GM12878 (cell line): ENCODE measurements around the gene CPSF4L. TPM values are rescaled to one million over a fixed set of nuclear protein-coding genes. Genes with fewer than 3 reads are reported as not detected.

ENCODE experiments used
- ATAC-seq: fragments of 200-7000 bp; cut with Tn5 transposase; 3 replicates; pipeline ENCODE4 v1.9.1; 2020; ENCODE audit warnings: mild to moderate bottlenecking, moderate library complexity
- BruUV-seq: library from RNA; stranded (reverse); fragments of 400-500 nt; replicated peaks from 2 replicates; lab custom pipeline; 2021; lab: Mats Ljungman, UMichigan
- CTCF ChIA-PET: fragments of 300-600 bp; sonication (Branson Sonifier 250); formaldehyde crosslinking; extraction: SDS; loops from one replicate; lab custom pipeline; 2021; ENCODE audit warnings: inconsistent platforms; lab: Yijun Ruan, JAX
- POLR2A ChIA-PET: fragments of 350-600 bp; formaldehyde crosslinking; extraction: SDS; loops from one replicate; lab custom pipeline; 2021; ENCODE audit warnings: inconsistent platforms; lab: Charles Lee
- RAD21 ChIA-PET: fragments of 300-600 bp; sonication (Branson Sonifier 250); formaldehyde crosslinking; loops from one replicate; lab custom pipeline; 2023; ENCODE audit warnings: antibody characterized with exemption; ENCODE audit not compliant: unreplicated experiment; lab: Charles Lee
- SMC1A ChIA-PET: fragments of 300-600 bp; sonication (Branson Sonifier 250); formaldehyde crosslinking; loops from one replicate; lab custom pipeline; 2023; ENCODE audit not compliant: unreplicated experiment, uncharacterized antibody; lab: Charles Lee
- DNase-seq: peaks from one replicate; pipeline ENCODE4 v3.0.0-alpha.2; 2011; ENCODE audit warnings: low read depth, low spot score
- FAIRE-seq: peaks from 3 replicates; lab custom pipeline; 2011; peaks lifted over from hg19 to GRCh38; lab: Jason Lieb, UNC
- H2AFZ ChIP-seq: 2 replicates; pipeline ENCODE4 v1.6.0; 2011; ENCODE audit warnings: low read depth, low read length, control low read depth; ENCODE audit not compliant: control insufficient read depth
- H3K27ac ChIP-seq: 2 replicates; pipeline ENCODE4 v1.5.1; 2011; ENCODE audit warnings: control low read depth; ENCODE audit not compliant: control insufficient read depth, insufficient read depth
- H3K27me3 ChIP-seq, 2 experiments: replicated peaks in 1 of 2; 2 replicates each; pipeline versions ENCODE4 v1.6.0 to v1.6.1; 2011; ENCODE audit warnings: low read length in 1 of 2; ENCODE audit not compliant: control insufficient read depth in 2 of 2, insufficient read depth in 2 of 2
- H3K36me3 ChIP-seq, 2 experiments: 2 replicates each; pipeline ENCODE4 v1.5.1; 2011; ENCODE audit warnings: low read length in 1 of 2; ENCODE audit not compliant: control insufficient read depth in 2 of 2, insufficient read depth in 2 of 2
- H3K4me1 ChIP-seq: 2 replicates; pipeline ENCODE4 v1.6.1; 2011; ENCODE audit warnings: mild to moderate bottlenecking, low read length, moderate library complexity, mixed read lengths; ENCODE audit not compliant: control insufficient read depth, insufficient read depth
- H3K4me2 ChIP-seq: 2 replicates; pipeline ENCODE4 v1.6.0; 2011; ENCODE audit warnings: control low read depth; ENCODE audit not compliant: control insufficient read depth, insufficient read depth
- H3K4me3 ChIP-seq: fragments of 200-600 bp; sonication (generic); 2 replicates; pipeline ENCODE4 v1.5.1; 2016
- H3K79me2 ChIP-seq: 2 replicates; pipeline ENCODE4 v1.6.0; 2011; ENCODE audit warnings: low read length; ENCODE audit not compliant: control insufficient read depth, insufficient read depth
- H3K9ac ChIP-seq: 2 replicates; pipeline ENCODE4 v1.8.0; 2011; ENCODE audit warnings: low read length, control low read depth, mixed read lengths; ENCODE audit not compliant: control insufficient read depth, insufficient read depth
- H3K9me3 ChIP-seq: replicated peaks from 3 replicates; pipeline ENCODE4 v1.5.1; 2011; ENCODE audit warnings: mild to moderate bottlenecking, low read length; ENCODE audit not compliant: control insufficient read depth, insufficient read depth
- H4K20me1 ChIP-seq: 2 replicates; pipeline ENCODE4 v1.6.0; 2011; ENCODE audit not compliant: control insufficient read depth, insufficient read depth
- NR2C2 ChIP-seq: IDR thresholded peaks from 2 replicates; pipeline ENCODE4 v1.6.1; 2011; ENCODE audit warnings: borderline replicate concordance, low read depth; ENCODE audit not compliant: control insufficient read depth, insufficient read length
- YBX1 ChIP-seq: fragments of 450-650 bp; IDR thresholded peaks from 2 replicates; pipeline ENCODE4 v1.6.1; 2016; ENCODE audit warnings: antibody characterized with exemption
- ZNF24 ChIP-seq: fragments of 450-650 bp; IDR thresholded peaks from 2 replicates; pipeline ENCODE4 v1.6.1; 2017; ENCODE audit warnings: antibody characterized with exemption, mild to moderate bottlenecking
- WGBS: methylation state at CpG from one replicate; pipeline ENCODE4 v1.1.6; 2016; ENCODE audit warnings: low lambda C conversion rate; ENCODE audit not compliant: insufficient replicate concordance, insufficient coverage; ENCODE audit errors: missing lambda C conversion rate; 5-methylcytosine and 5-hydroxymethylcytosine counted together
- in situ Hi-C: fragments of 300-500 bp; cut with MboI; formaldehyde crosslinking; loops from 9 replicates; pipeline ENCODE4 v1.14.3; 2018; ENCODE audit warnings: mixed read lengths
- intact Hi-C: fragments of 100-400 bp; cut with micrococcal nuclease; formaldehyde crosslinking; loops from one replicate; pipeline ENCODE4 v1.14.2; 2022; ENCODE audit not compliant: unreplicated experiment
- polyA plus RNA-seq, 11 experiments: library from polyadenylated mRNA; depleted of rRNA in 4 of 11; unstranded in 6 of 11; stranded (reverse) in 5 of 11; fragments of >200 nt; fragmentation: Nextera tagmentation in 4 of 11; fragmentation: Illumina TruSeq in 1 of 11; extraction: Ambion mirVana in 4 of 11; extraction: Trizol in 1 of 11; gene quantifications; 1 replicate in 1 of 11; 2 replicates in 10 of 11; pipeline versions ENCODE4 v1.2.1 to v1.2.3, GENCODE V29; 2011 to 2016; ENCODE audit warnings: inconsistent platforms in 2 of 11, missing spikeins in 2 of 11, low read depth in 1 of 11
- total RNA-seq, 4 experiments: library from RNA; depleted of rRNA in 3 of 4; stranded (reverse); fragments of >200 nt in 3 of 4; fragmentation: Illumina TruSeq in 1 of 4; extraction: Trizol in 1 of 4; gene quantifications; 2 replicates each; pipeline versions ENCODE4 v1.2.1 to v1.2.3, GENCODE V29; 2013 to 2021
- TF ChIP-seq, protein P1 (sequence below): IDR thresholded peaks from 2 replicates; pipeline ENCODE4 v1.6.1; 2011; ENCODE audit warnings: low read depth, low read length, improper control_type of control experiment, borderline replicate concordance
- TF ChIP-seq, protein P2 (sequence below): fragments of 450-650 bp; IDR thresholded peaks from 2 replicates; pipeline ENCODE4 v1.6.1; 2016; ENCODE audit warnings: mild to moderate bottlenecking

CPSF4L gene
- total and polyA plus RNA-seq, 10 of the 15 experiments (the other 5 are each of a cell fraction or from before 2014, with no cell fraction given) = not detected

DNA sequence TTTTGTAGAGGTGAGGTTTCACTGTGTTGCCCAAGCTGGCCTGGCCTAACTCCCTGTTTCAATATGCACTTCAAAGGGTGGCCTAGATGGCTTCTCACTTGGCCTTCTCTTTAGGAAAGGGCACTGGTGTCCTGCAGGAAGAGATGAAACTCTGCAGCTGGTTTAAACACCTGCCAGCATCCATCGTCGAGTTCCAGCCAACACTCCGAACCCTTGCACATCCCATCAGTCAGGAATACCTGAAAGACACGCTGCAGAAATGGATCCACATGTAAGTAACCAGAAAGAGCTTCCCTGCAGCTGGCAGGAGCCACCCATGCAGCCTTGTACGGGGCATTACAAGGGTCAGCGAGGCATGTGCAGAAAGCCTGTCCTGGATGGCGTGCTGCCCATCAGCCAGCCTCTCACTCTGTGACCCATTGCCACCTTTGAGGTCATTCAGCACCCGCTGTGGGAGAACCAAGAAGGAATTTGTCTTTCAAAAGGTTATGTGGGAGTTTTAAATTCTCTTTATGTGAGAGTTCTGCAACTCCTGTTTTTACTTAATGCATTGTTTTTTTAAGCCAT lies 61.8 kb downstream of the CPSF4L start:
- H3K4me1 ChIP-seq = no peaks in the 10 kb centered on the region
- H3K9me3 ChIP-seq = no peaks in the 10 kb centered on the region
- H3K36me3 ChIP-seq = peaks cover 20 to 26% of the 10 kb centered on the region in 2 experiments
- no peak overlapping the region for H3K27ac ChIP-seq
- RAD21 ChIA-PET = interaction anchor here (0.7 kb wide), 1 partner anchor 34 kb away, joined by 3 read pairs; no protein-coding TSS in a partner anchor
- DNase-seq = no peak
- intact Hi-C loops = no loop called here
- TF ChIP-seq YBX1 (no peak), NR2C2 (no peak)
- TF ChIP-seq, protein P1, sequence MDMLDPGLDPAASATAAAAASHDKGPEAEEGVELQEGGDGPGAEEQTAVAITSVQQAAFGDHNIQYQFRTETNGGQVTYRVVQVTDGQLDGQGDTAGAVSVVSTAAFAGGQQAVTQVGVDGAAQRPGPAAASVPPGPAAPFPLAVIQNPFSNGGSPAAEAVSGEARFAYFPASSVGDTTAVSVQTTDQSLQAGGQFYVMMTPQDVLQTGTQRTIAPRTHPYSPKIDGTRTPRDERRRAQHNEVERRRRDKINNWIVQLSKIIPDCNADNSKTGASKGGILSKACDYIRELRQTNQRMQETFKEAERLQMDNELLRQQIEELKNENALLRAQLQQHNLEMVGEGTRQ = no peak
- no peak for ATAC-seq
- POLR2A ChIA-PET = no interaction called here
- H4K20me1 ChIP-seq = no peaks in the 10 kb centered on the region; the same call in 1 of the 2 replicates
- H3K27me3 ChIP-seq = no peaks in the 10 kb centered on the region
- FAIRE-seq = no peak
- 98% methylated on average over 8 of the region's 8 CpGs for WGBS
- H3K9ac ChIP-seq = no peak overlapping the region
- SMC1A ChIA-PET = no interaction called here
- no peak overlapping the region for H3K4me2 ChIP-seq
- no peak overlapping the region for H3K4me3 ChIP-seq
- CTCF ChIA-PET = interaction anchor here (4.7 kb wide), 1 partner anchor 473 kb away, joined by 19 read pairs; no protein-coding TSS in a partner anchor
- BruUV-seq = no TSS peak
- H2AFZ ChIP-seq = no peak overlapping the region
- H3K79me2 ChIP-seq = no peaks in the 10 kb centered on the region; the same call in 1 of the 2 replicates
- in situ Hi-C loops = no loop called here

DNA sequence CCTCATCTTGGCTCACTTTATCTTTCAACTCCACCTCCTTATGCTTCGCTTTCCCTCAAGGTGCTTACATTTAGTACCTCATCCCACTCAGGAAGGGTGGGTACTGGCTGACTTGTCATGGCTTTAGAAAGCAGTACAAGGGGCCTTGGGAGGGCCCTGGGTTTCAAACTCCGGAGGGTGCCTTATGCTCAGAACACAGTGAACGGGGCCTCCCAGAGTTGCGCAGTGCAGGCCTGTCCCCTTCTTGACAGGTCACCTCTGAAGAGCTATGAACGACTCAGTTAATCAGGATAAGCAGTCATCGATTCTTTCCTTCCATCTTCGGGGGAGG lies 62.8 kb downstream of the CPSF4L start:
- Histone ChIP-seq H3K9ac (no peak overlapping the region), H3K4me2 (no peak overlapping the region), H3K27ac (no peak overlapping the region), H2AFZ (no peak overlapping the region), H3K79me2 (peaks cover 2% of the 10 kb centered on the region; the same call in 1 of the 2 replicates), H3K36me3 (peaks cover 18 to 26% of the 10 kb centered on the region in 2 experiments), H3K9me3 (no peaks in the 10 kb centered on the region), H3K4me3 (no peak overlapping the region), H4K20me1 (no peaks in the 10 kb centered on the region; the same call in 1 of the 2 replicates), H3K27me3 (no peaks in the 10 kb centered on the region), H3K4me1 (no peaks in the 10 kb centered on the region)
- ATAC-seq = no peak
- POLR2A ChIA-PET = no interaction called here
- BruUV-seq = no TSS peak
- RAD21 ChIA-PET = interaction anchor here (0.7 kb wide), 1 partner anchor 33 kb away, joined by 3 read pairs; no protein-coding TSS in a partner anchor
- intact Hi-C loops = no loop called here
- no peak for DNase-seq
- CTCF ChIA-PET = no interaction called here
- SMC1A ChIA-PET = no interaction called here
- FAIRE-seq = no peak
- no peak for TF ChIP-seq ZNF24
- TF ChIP-seq, protein P2, sequence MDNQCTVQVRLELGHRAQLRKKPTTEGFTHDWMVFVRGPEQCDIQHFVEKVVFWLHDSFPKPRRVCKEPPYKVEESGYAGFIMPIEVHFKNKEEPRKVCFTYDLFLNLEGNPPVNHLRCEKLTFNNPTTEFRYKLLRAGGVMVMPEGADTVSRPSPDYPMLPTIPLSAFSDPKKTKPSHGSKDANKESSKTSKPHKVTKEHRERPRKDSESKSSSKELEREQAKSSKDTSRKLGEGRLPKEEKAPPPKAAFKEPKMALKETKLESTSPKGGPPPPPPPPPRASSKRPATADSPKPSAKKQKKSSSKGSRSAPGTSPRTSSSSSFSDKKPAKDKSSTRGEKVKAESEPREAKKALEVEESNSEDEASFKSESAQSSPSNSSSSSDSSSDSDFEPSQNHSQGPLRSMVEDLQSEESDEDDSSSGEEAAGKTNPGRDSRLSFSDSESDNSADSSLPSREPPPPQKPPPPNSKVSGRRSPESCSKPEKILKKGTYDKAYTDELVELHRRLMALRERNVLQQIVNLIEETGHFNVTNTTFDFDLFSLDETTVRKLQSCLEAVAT = no peak
- 95% methylated on average over 7 of the region's 7 CpGs for WGBS
- in situ Hi-C loops = no loop called here

Other genes starting within 250 kb of the CPSF4L start
- 14.1 and 14.2 TPM in 2 replicates for gene SLC39A11, start 169.2 kb downstream of the CPSF4L start, total RNA-seq (2014; rRNA removed)
- 13.9 and 15.2 TPM in 2 replicates for gene SLC39A11, start 169.2 kb downstream of the CPSF4L start, total RNA-seq (2014; rRNA removed; fragmentation: Illumina TruSeq; extraction: Trizol)
- 22.1 and 23.8 TPM in 2 replicates for gene SLC39A11, start 169.2 kb downstream of the CPSF4L start, total RNA-seq (2021)
- gene SLC39A11, start 169.2 kb downstream of the CPSF4L start, polyA plus RNA-seq (2011; rRNA removed) = 12.3 and 13.6 TPM in 2 replicates
- 8.2 and 10.9 TPM in 2 replicates for gene SLC39A11, start 169.2 kb downstream of the CPSF4L start, polyA plus RNA-seq (2014; fragmentation: Illumina TruSeq; extraction: Trizol)
- 10 to 100 TPM in 1 of 2 experiments, 1 to 10 TPM in 1; 8.6 to 11.7 TPM for gene SLC39A11, start 169.2 kb downstream of the CPSF4L start, polyA plus RNA-seq (2014; fragmentation: Nextera tagmentation; extraction: Ambion mirVana)
- 10.6 and 16.6 TPM in 2 replicates for gene SLC39A11, start 169.2 kb downstream of the CPSF4L start, polyA plus RNA-seq (2014; rRNA removed)
- gene SLC39A11, start 169.2 kb downstream of the CPSF4L start, polyA plus RNA-seq (2016; fragmentation: Nextera tagmentation; extraction: Ambion mirVana) = 10 to 100 TPM; 16.3 to 18.6 TPM
- 1.9 and 2.2 TPM in 2 replicates for gene SSTR2, start 96.9 kb downstream of the CPSF4L start, total RNA-seq (2014; rRNA removed)
- gene SSTR2, start 96.9 kb downstream of the CPSF4L start, total RNA-seq (2014; rRNA removed; fragmentation: Illumina TruSeq; extraction: Trizol) = 1.7 and 2.0 TPM in 2 replicates
- 2.3 TPM in 2 replicates for gene SSTR2, start 96.9 kb downstream of the CPSF4L start, total RNA-seq (2021)
- 12.5 and 14.2 TPM in 2 replicates for gene SSTR2, start 96.9 kb downstream of the CPSF4L start, polyA plus RNA-seq (2011; rRNA removed)
- 1.7 TPM in 2 replicates for gene SSTR2, start 96.9 kb downstream of the CPSF4L start, polyA plus RNA-seq (2014; fragmentation: Illumina TruSeq; extraction: Trizol)
- under 1 TPM; 0.47 to 0.69 TPM for gene SSTR2, start 96.9 kb downstream of the CPSF4L start, polyA plus RNA-seq (2014; fragmentation: Nextera tagmentation; extraction: Ambion mirVana)
- gene SSTR2, start 96.9 kb downstream of the CPSF4L start, polyA plus RNA-seq (2014; rRNA removed) = 1.5 and 1.6 TPM in 2 replicates
- 1 to 10 TPM; 1.2 to 1.6 TPM for gene SSTR2, start 96.9 kb downstream of the CPSF4L start, polyA plus RNA-seq (2016; fragmentation: Nextera tagmentation; extraction: Ambion mirVana)
- gene COG1, start 68.8 kb downstream of the CPSF4L start, total RNA-seq (2014; rRNA removed) = 16.7 and 23.9 TPM in 2 replicates
- 13.4 and 16.0 TPM in 2 replicates for gene COG1, start 68.8 kb downstream of the CPSF4L start, total RNA-seq (2014; rRNA removed; fragmentation: Illumina TruSeq; extraction: Trizol)
- 20.7 and 24.1 TPM in 2 replicates for gene COG1, start 68.8 kb downstream of the CPSF4L start, total RNA-seq (2021)
- 11.9 and 21.1 TPM in 2 replicates for gene COG1, start 68.8 kb downstream of the CPSF4L start, polyA plus RNA-seq (2011; rRNA removed)
- gene COG1, start 68.8 kb downstream of the CPSF4L start, polyA plus RNA-seq (2014; fragmentation: Illumina TruSeq; extraction: Trizol) = 19.5 and 25.8 TPM in 2 replicates
- gene COG1, start 68.8 kb downstream of the CPSF4L start, polyA plus RNA-seq (2014; fragmentation: Nextera tagmentation; extraction: Ambion mirVana) = 10 to 100 TPM; 10.5 to 11.4 TPM
- gene COG1, start 68.8 kb downstream of the CPSF4L start, polyA plus RNA-seq (2014; rRNA removed) = 13.8 and 14.4 TPM in 2 replicates
- 10 to 100 TPM; 19.6 to 20.8 TPM for gene COG1, start 68.8 kb downstream of the CPSF4L start, polyA plus RNA-seq (2016; fragmentation: Nextera tagmentation; extraction: Ambion mirVana)
- 2.7 and 3.1 TPM in 2 replicates for gene CDC42EP4, start 50.1 kb upstream of the CPSF4L start, total RNA-seq (2014; rRNA removed)
- 0.97 and 1.3 TPM in 2 replicates for gene CDC42EP4, start 50.1 kb upstream of the CPSF4L start, total RNA-seq (2014; rRNA removed; fragmentation: Illumina TruSeq; extraction: Trizol)
- gene CDC42EP4, start 50.1 kb upstream of the CPSF4L start, total RNA-seq (2021) = 3.0 and 3.5 TPM in 2 replicates
- gene CDC42EP4, start 50.1 kb upstream of the CPSF4L start, polyA plus RNA-seq (2011; rRNA removed) = 5.9 and 7.1 TPM in 2 replicates
- 1.4 TPM in 2 replicates for gene CDC42EP4, start 50.1 kb upstream of the CPSF4L start, polyA plus RNA-seq (2014; fragmentation: Illumina TruSeq; extraction: Trizol)
- under 1 TPM; 0.05 to 0.20 TPM for gene CDC42EP4, start 50.1 kb upstream of the CPSF4L start, polyA plus RNA-seq (2014; fragmentation: Nextera tagmentation; extraction: Ambion mirVana)
- gene CDC42EP4, start 50.1 kb upstream of the CPSF4L start, polyA plus RNA-seq (2014; rRNA removed) = 2.5 and 2.8 TPM in 2 replicates
- gene CDC42EP4, start 50.1 kb upstream of the CPSF4L start, polyA plus RNA-seq (2016; fragmentation: Nextera tagmentation; extraction: Ambion mirVana) = 1 to 10 TPM; 3.7 to 3.8 TPM